ENCODE measurements around the gene SCGB2B2. TPM values are rescaled to one million over a fixed set of nuclear protein-coding genes. Genes with fewer than 3 reads are reported as not detected.

The SCGB2B2 gene, protein sequence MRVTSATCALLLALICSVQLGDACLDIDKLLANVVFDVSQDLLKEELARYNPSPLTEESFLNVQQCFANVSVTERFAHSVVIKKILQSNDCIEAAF
- 0.16 and 0.26 TPM in 2 replicates for total RNA-seq

DNA sequence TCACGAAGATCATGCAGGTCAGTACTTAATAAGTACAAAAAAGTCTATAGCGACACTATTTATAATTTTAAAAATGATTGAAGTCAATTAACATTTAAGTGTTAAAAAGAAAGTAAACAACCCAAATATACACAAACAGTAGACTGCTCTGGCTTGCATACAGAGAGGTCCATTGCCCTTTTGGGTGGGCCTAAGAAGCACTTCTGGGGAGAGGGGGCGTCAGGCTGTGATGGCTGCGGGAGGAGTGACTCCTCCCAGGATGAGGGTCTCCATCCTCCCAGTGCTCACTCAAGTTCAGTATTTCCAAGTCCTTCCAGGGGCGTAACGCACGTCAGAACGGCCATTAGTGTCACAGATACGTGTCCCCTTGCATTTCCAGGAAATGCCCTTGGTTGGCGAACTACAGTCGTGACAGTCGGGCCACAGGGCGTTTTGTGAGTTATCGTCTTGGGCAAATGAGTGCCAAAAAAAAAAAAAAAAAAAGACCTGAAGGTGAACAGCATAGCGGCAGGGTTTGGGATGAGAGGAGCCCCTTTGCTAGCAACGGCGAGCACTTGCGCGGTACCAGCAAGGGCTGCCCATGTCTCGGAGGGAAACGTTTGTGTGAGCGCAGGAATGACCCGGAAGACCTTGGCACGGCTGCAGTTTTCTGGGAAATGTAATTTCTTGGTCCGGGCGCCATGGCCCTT is at the start of gene SCGB2B2:
TSS of gene SCGB2B2 (minus strand) at position 463 of the 689 bp plus-strand sequence. CDS start 82,596 bp downstream, outside the sequence.

GRCh38 chr19:34677386-34678084 is 576 bp upstream of the SCGB2B2 start, which contains the start of gene ZNF302:
ZNF302 (plus strand) TSS chr19:34677678; CDS start chr19:34678805, 1,127 bp downstream.

Other genes starting within 250 kb of the SCGB2B2 start
- gene UBA2, start 248.8 kb downstream of the SCGB2B2 start, total RNA-seq, result 74.9 and 149 TPM in 2 replicates
- gene WTIP, start 195.4 kb downstream of the SCGB2B2 start, total RNA-seq, result 35.8 and 65.2 TPM in 2 replicates
- gene ZNF302, start 519 bp upstream of the SCGB2B2 start, total RNA-seq, result 16.9 and 19.7 TPM in 2 replicates
- gene ZNF181, start 57.1 kb upstream of the SCGB2B2 start, total RNA-seq, result 12.9 and 15.4 TPM in 2 replicates
- gene ZNF599, start 96.1 kb upstream of the SCGB2B2 start, total RNA-seq, result 5.1 and 5.8 TPM in 2 replicates
- gene ZNF30, start 249.7 kb upstream of the SCGB2B2 start, total RNA-seq, result 3.1 and 3.3 TPM in 2 replicates